Transverse colon (tissue), 3 donors: ENCODE results near the gene CES2.

Experiments
- POLR2A ChIP-seq: fragments of 450-650 bp; IDR thresholded peaks from one replicate; pipeline ENCODE4 v1.6.1; 2016; ENCODE audit warnings: antibody characterized with exemption, mild to moderate bottlenecking, moderate library complexity
- POLR2AphosphoS5 ChIP-seq, 3 donors: sonication (generic); formaldehyde crosslinking; IDR thresholded peaks; one replicate each; pipeline ENCODE4 v1.6.1; 2016; ENCODE audit warnings: antibody characterized with exemption in 3 of 3

DNA sequence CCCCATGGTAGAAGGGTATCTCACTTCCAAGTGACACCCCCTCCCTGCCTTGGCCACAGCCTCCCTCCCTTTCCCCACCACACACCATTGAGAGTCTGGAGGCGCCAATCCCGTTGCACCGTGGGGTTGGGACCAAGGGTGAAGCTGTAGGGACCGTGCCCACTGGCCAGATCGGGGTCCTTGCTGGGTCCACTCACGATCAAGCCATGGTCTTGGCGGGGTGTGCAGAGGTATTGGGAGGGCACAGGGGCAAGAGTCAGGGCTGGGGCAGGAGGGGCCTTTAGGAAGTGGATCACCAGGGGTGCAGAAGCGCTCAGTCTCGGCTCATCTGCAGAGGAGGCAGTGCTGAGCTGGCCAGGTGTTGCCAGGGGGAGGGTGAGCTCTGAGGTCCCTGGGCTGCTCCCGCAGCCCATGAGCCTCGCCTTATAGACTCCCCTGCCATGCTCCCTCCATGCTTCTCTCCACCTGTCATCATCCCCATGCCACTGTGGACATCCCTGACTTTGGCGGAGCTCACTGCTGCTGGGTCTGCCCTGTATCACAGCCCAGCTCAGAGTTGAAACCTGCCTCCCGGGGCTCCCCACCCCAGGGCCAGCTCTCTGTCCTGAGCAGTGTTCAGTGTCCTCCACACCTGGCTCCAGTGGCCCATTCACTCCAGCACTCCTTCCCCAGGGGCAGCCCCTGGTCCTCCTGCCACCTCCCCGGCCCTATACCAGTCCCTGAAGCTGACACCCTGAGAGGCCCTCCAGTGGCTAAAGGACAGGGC lies 25.0 kb upstream of the CES2 start:
- TF ChIP-seq POLR2A = no peak
- no peak for TF ChIP-seq POLR2AphosphoS5 (IDR thresholded peaks at IDR 0.05)
